Measurements from ENCODE around the gene STAG3. TPM values are rescaled to one million over a fixed set of nuclear protein-coding genes. Genes with fewer than 3 reads are reported as not detected.

STAG3 gene
- polyA plus RNA-seq, 3 donors: 0.39 TPM; not detected in 1

- Histone ChIP-seq H3K36me3 (replicated peaks in 1 of 2; ENCODE audit: control insufficient read depth in 1 of 2, insufficient read depth in 2 of 2, low read length in 2 of 2) (no peaks in the 10 kb centered on the region), H2AFZ (ENCODE audit: insufficient read depth, low read depth, low read length, poor library complexity, severe bottlenecking) (no peak overlapping the region), H4K20me1 (ENCODE audit: insufficient read depth, low read length) (no peaks in the 10 kb centered on the region), H3K4me2 (replicated peaks; ENCODE audit: extremely low read depth, low read length, poor library complexity, severe bottlenecking) (no peak overlapping the region), H3K4me1 (ENCODE audit: control insufficient read depth in 1 of 2, insufficient read depth in 2 of 2, low read length in 2 of 2) (peaks cover 8 to 10% of the 10 kb centered on the region in 2 donors), H3K4me3 (replicated peaks in 1 of 3; ENCODE audit: low read depth in 2 of 3, low read length in 3 of 3) (no peak overlapping the region), H3K79me2 (ENCODE audit: insufficient read depth, low read length) (no peaks in the 10 kb centered on the region), H3K9ac (ENCODE audit: insufficient read depth, low read length, poor library complexity, severe bottlenecking) (no peak overlapping the region), H3K9me3 (replicated peaks in 1 of 2; ENCODE audit: control insufficient read depth in 1 of 2, insufficient read depth in 1 of 2, low read length in 2 of 2) (no peaks in the 10 kb centered on the region), H3K27me3 (ENCODE audit: control insufficient read depth in 2 of 2, insufficient read depth in 2 of 2, low read length in 2 of 2) (no peaks in the 10 kb centered on the region), H3K27ac (ENCODE audit: low read depth in 1 of 2, low read length in 2 of 2) (no peak overlapping the region)
- no peak overlapping the region for H3K4me3 Mint-ChIP-seq
- H3K27ac Mint-ChIP-seq: peak overlapping the region in 3 of 7 donors; percentile 22 to 46 (median 32)
- H3K36me3 Mint-ChIP-seq: no peaks in the 10 kb centered on the region
- peaks cover 30% of the 10 kb centered on the region for H3K4me1 Mint-ChIP-seq
- intact Hi-C loops (cut with micrococcal nuclease): no loop called here
- no peak for DNase-seq
- 41% methylated on average over 7 of the region's 11 CpGs for WGBS (ENCODE audit: insufficient coverage)
- no peak for TF ChIP-seq CTCF (IDR thresholded peaks at IDR 0.05)
- H3K27me3 Mint-ChIP-seq (ENCODE audit: low read depth in 3 of 3): peaks cover 0 to 1% (median 1%) of the 10 kb centered on the region in 3 donors
- H3K9me3 Mint-ChIP-seq: no peaks in the 10 kb centered on the region
Measured at GRCh38 chr7:100247152-100247757, 69.5 kb downstream of the STAG3 start.

GRCh38 chr7:100248483-100248882 is 70.8 kb downstream of the STAG3 start:
- Mint-ChIP-seq H3K4me1 (peaks cover 22% of the 10 kb centered on the region), H3K36me3 (no peaks in the 10 kb centered on the region), H3K9me3 (no peaks in the 10 kb centered on the region), H3K27me3 (ENCODE audit: low read depth in 3 of 3) (peaks cover 0 to 1% (median 1%) of the 10 kb centered on the region in 3 donors), H3K27ac (peak overlapping the region in 2 of 7 donors; percentile 59 to 67), H3K4me3 (peak overlapping the region; percentile 12 to 49)
- Histone ChIP-seq H3K27me3 (ENCODE audit: control insufficient read depth in 2 of 2, insufficient read depth in 2 of 2, low read length in 2 of 2) (no peaks in the 10 kb centered on the region), H3K9ac (ENCODE audit: insufficient read depth, low read length, poor library complexity, severe bottlenecking) (no peak overlapping the region), H4K20me1 (ENCODE audit: insufficient read depth, low read length) (no peaks in the 10 kb centered on the region), H3K4me1 (ENCODE audit: control insufficient read depth in 1 of 2, insufficient read depth in 2 of 2, low read length in 2 of 2) (peaks cover 4 to 7% of the 10 kb centered on the region in 2 donors), H3K27ac (ENCODE audit: low read depth in 1 of 2, low read length in 2 of 2) (no peak overlapping the region), H3K9me3 (replicated peaks in 1 of 2; ENCODE audit: control insufficient read depth in 1 of 2, insufficient read depth in 1 of 2, low read length in 2 of 2) (no peaks in the 10 kb centered on the region), H2AFZ (ENCODE audit: insufficient read depth, low read depth, low read length, poor library complexity, severe bottlenecking) (no peak overlapping the region), H3K36me3 (replicated peaks in 1 of 2; ENCODE audit: control insufficient read depth in 1 of 2, insufficient read depth in 2 of 2, low read length in 2 of 2) (no peaks in the 10 kb centered on the region), H3K4me2 (replicated peaks; ENCODE audit: extremely low read depth, low read length, poor library complexity, severe bottlenecking) (no peak overlapping the region), H3K79me2 (ENCODE audit: insufficient read depth, low read length) (no peaks in the 10 kb centered on the region), H3K4me3 (replicated peaks in 1 of 3; ENCODE audit: low read depth in 2 of 3, low read length in 3 of 3) (no peak overlapping the region)
- TF ChIP-seq CTCF (IDR thresholded peaks at IDR 0.05): no peak
- WGBS (ENCODE audit: insufficient coverage): 95% methylated on average over 10 of the region's 10 CpGs
- no peak for DNase-seq
- intact Hi-C loops (cut with micrococcal nuclease): no loop called here
